Epithelial cell of esophagus (primary cell): ENCODE data around the gene CADPS.

Experiments
- DNase-seq: peaks from one replicate; pipeline ENCODE4 v3.0.0; 2010; ENCODE audit warnings: low read depth
- H3K4me3 ChIP-seq: 2 replicates; pipeline ENCODE4 v1.5.1; 2011; ENCODE audit warnings: mild to moderate bottlenecking, low read length, control low read depth
- TF ChIP-seq, protein P1 (sequence below): IDR thresholded peaks from 2 replicates; pipeline ENCODE4 v1.5.1; 2011; ENCODE audit warnings: low read depth, mild to moderate bottlenecking, low read length, control low read depth, inconsistent platforms; ENCODE audit not compliant: insufficient read depth; ENCODE audit errors: missing control alignments

The CADPS gene

DNA sequence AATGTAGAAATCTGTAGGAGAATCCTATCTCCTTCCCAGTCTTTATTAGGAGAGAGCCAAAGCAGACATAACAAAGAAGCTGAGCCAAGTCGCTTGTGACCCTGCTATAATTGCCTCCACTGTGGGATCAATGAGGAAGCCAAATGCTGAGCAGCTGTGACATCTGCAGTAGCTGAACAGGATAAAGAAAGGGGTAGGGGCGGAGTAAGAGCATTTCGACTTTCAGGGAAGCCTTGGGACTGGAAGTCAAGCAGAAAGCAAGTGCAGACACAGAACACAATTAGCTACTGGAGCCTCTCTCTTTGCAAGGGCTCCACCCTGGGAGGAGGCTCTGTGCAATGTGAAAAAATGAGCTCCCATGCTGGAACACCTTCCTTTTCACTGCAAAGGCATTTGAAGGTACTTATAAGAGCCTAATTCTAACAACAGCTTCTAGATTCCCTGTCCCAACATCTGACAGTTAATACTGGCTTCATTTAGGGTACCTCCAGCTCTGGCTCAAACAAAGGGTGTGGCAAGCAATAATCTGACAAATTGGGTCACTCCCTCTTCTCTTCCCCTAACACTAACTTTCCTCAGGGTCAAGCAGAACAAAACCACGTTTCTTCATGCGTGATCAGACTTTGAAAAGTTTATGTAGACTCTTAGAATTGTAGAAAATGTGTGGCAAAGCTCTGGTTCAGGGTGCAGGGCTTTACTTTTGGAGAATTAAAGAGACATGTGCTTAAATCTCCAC is 166.4 kb downstream of the CADPS start:
- no peak overlapping the region for H3K4me3 ChIP-seq
- TF ChIP-seq, protein P1, sequence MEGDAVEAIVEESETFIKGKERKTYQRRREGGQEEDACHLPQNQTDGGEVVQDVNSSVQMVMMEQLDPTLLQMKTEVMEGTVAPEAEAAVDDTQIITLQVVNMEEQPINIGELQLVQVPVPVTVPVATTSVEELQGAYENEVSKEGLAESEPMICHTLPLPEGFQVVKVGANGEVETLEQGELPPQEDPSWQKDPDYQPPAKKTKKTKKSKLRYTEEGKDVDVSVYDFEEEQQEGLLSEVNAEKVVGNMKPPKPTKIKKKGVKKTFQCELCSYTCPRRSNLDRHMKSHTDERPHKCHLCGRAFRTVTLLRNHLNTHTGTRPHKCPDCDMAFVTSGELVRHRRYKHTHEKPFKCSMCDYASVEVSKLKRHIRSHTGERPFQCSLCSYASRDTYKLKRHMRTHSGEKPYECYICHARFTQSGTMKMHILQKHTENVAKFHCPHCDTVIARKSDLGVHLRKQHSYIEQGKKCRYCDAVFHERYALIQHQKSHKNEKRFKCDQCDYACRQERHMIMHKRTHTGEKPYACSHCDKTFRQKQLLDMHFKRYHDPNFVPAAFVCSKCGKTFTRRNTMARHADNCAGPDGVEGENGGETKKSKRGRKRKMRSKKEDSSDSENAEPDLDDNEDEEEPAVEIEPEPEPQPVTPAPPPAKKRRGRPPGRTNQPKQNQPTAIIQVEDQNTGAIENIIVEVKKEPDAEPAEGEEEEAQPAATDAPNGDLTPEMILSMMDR = no peak
- no peak for DNase-seq

DNA sequence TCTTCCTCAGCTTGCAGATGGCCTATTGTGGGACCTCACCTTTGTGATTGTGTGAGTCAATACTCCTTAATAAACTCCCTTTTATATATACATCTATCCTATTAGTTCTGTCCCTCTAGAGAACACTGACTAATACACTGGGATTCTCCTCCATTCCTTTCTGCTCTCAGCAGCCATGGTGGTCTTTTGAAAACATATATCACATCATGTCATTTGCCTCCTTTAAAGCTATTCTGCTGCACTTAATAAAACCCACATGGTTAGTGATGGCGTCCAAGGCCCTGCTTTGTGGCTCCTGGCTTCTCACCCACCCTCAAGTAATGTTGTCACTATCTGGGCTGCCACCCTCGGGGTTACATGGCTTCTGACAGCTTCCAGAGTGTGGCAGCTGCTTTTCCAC is 169.5 kb downstream of the CADPS start:
- DNase-seq = no peak
- TF ChIP-seq, protein P1 = no peak
- H3K4me3 ChIP-seq = no peak overlapping the region

- DNase-seq = no peak
- H3K4me3 ChIP-seq = no peak overlapping the region
- TF ChIP-seq, protein P1 = no peak
These were observed 171.6 kb downstream of the CADPS start for GRCh38 chr3:62703451-62704167.

DNA sequence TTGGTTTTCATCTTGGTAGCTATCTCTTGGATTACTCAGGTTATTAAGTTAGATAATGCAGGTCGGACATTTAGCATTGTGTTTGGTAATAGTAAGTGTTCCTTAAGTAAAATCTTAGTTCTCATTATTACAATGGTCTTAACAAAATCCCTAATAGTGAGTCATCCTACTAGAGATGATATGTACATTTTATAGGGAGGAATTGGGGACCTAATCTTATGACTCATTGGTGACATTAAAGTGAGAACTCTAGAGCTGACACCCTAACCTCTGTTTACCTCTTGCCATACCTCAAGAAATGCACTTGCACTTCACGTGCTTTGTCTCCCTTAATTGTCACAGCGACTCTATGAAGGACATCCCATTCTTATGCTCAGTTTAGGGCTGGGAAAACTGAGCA is 174.9 kb downstream of the CADPS start:
- TF ChIP-seq, protein P1 = no peak
- no peak for DNase-seq

DNA sequence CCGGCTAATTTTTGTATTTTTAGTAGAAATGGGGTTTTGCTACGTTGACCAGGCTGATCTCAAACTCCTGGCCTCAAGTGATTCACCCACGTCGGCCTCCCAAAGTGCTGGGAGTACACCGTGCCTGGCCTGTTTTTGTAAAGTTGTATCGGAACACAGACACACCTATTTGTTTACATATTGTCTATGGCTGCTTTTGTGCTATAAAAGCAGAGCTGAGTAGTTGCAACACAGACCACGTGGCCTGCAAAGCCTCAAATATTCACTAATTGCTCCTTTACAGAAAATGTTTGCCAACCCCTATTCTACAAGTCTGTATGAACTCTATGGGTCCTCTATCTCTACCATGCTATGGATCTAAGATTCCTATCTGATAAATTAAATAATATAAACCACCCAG is 175.5 kb downstream of the CADPS start:
- peak; percentile 20 for DNase-seq
- no peak overlapping the region for H3K4me3 ChIP-seq
- TF ChIP-seq, protein P1 = no peak

More for the DNA sequence above, 174.9 kb downstream of the CADPS start:
- H3K4me3 ChIP-seq = no peak overlapping the region

GRCh38 chr3:62696011-62696410 is 179.2 kb downstream of the CADPS start:
- H3K4me3 ChIP-seq = no peak overlapping the region
- TF ChIP-seq, protein P1 = no peak
- no peak for DNase-seq

DNA sequence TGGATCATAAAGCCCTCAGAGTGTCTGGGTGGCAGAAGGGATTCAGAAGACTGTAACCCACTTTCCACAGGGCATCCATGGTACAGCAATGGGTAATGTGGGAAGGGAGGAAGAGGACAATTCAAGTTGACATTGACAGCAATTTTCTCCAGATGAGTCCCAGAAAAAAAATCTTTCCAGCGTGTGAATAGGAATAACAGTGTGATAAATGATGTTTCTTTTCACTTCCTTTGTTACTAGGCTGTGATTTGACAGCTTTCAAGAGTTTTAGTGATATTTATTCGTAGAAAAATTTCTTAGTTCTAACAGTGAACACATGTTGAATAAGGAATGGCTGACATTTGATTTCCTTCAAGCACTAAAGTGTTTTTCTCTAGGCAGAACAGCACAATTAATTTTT is 186.4 kb downstream of the CADPS start:
- TF ChIP-seq, protein P1 = no peak
- no peak overlapping the region for H3K4me3 ChIP-seq
- DNase-seq = no peak
